Neural progenitor cell (in vitro differentiated cells): ENCODE results near the gene CPB1. TPM values are rescaled to one million over a fixed set of nuclear protein-coding genes. Genes with fewer than 3 reads are reported as not detected.
A peak's percentile ranks its signal among the peaks of the same experiment; 100 is the strongest.

Experiments used
- DNase-seq: peaks from one replicate; pipeline ENCODE4 v3.0.0-alpha.2; 2016; ENCODE audit warnings: low spot score
- H2AFZ ChIP-seq: fragments of 200-600 bp; sonication (generic); replicated peaks from 2 replicates; pipeline ENCODE4 v1.6.1; 2016; ENCODE audit warnings: antibody characterized with exemption
- H3F3A ChIP-seq: fragments of 200-600 bp; sonication (generic); 2 replicates; pipeline ENCODE4 v1.6.1; 2016; ENCODE audit warnings: antibody characterized with exemption, low read depth
- H3K27ac ChIP-seq: fragments of 200-600 bp; sonication (generic); 2 replicates; pipeline ENCODE4 v1.5.1; 2016; ENCODE audit warnings: mild to moderate bottlenecking
- H3K27me3 ChIP-seq: fragments of 200-600 bp; sonication (generic); 2 replicates; pipeline ENCODE4 v1.6.1; 2016; ENCODE audit warnings: mild to moderate bottlenecking, moderate library complexity
- H3K36me3 ChIP-seq: fragments of 200-600 bp; sonication (generic); 2 replicates; pipeline ENCODE4 v1.5.1; 2016
- H3K4me1 ChIP-seq: fragments of 200-600 bp; sonication (generic); 2 replicates; pipeline ENCODE4 v1.6.1; 2016; ENCODE audit warnings: mixed run types
- H3K4me2 ChIP-seq: fragments of 200-600 bp; sonication (generic); 2 replicates; pipeline ENCODE4 v1.6.1; 2016
- H3K4me3 ChIP-seq: fragments of 200-600 bp; sonication (generic); 2 replicates; pipeline ENCODE4 v1.5.1; 2016
- H3K79me2 ChIP-seq: fragments of 200-600 bp; sonication (generic); 2 replicates; pipeline ENCODE4 v1.6.1; 2016; ENCODE audit warnings: low read depth
- H3K9ac ChIP-seq: fragments of 200-600 bp; sonication (generic); 2 replicates; pipeline ENCODE4 v1.6.1; 2016
- H3K9me3 ChIP-seq: fragments of 200-600 bp; sonication (generic); 2 replicates; pipeline ENCODE4 v1.5.1; 2016; ENCODE audit warnings: low read depth
- H4K20me1 ChIP-seq: fragments of 200-600 bp; sonication (generic); 2 replicates; pipeline ENCODE4 v1.6.1; 2016; ENCODE audit warnings: low read depth
- H3K27ac Mint-ChIP-seq: 3 replicates; pipeline ENCODE4 v1.8.0; 2021; ENCODE audit warnings: mixed read lengths
- H3K27me3 Mint-ChIP-seq: 2 replicates; pipeline ENCODE4 v1.8.0; 2022; ENCODE audit warnings: low read depth, mild to moderate bottlenecking, inconsistent platforms, moderate library complexity, mixed read lengths; ENCODE audit not compliant: insufficient read depth
- H3K36me3 Mint-ChIP-seq: 3 replicates; pipeline ENCODE4 v1.8.0; 2021; ENCODE audit warnings: mixed read lengths
- H3K4me1 Mint-ChIP-seq: 3 replicates; pipeline ENCODE4 v1.8.0; 2021; ENCODE audit warnings: mixed read lengths
- H3K4me3 Mint-ChIP-seq: 3 replicates; pipeline ENCODE4 v1.8.0; 2021; ENCODE audit warnings: mild to moderate bottlenecking, moderate library complexity, mixed read lengths
- H3K9me3 Mint-ChIP-seq: 3 replicates; pipeline ENCODE4 v1.8.0; 2020; ENCODE audit warnings: mixed read lengths
- EZH2 ChIP-seq: fragments of 200-600 bp; sonication (generic); IDR thresholded peaks from 2 replicates; pipeline ENCODE4 v1.6.1; 2017; ENCODE audit warnings: antibody characterized with exemption, mild to moderate bottlenecking, moderate library complexity
- EZH2phosphoT487 ChIP-seq: fragments of 200-600 bp; sonication (generic); IDR thresholded peaks from 2 replicates; pipeline ENCODE4 v1.6.1; 2017; ENCODE audit warnings: antibody characterized with exemption
- total RNA-seq: library from RNA; depleted of rRNA; stranded (reverse); fragments of >200 nt; gene quantifications from 2 replicates; pipeline ENCODE4 v1.2.3, GENCODE V29; 2015; ENCODE audit warnings: low replicate concordance
- TF ChIP-seq, protein P1 (sequence below): fragments of 200-600 bp; sonication (generic); IDR thresholded peaks from 2 replicates; pipeline ENCODE4 v1.5.1; 2017; ENCODE audit warnings: antibody characterized with exemption, mild to moderate bottlenecking

Gene CPB1
- total RNA-seq, 1 donor from 2014 or later = not detected

DNA sequence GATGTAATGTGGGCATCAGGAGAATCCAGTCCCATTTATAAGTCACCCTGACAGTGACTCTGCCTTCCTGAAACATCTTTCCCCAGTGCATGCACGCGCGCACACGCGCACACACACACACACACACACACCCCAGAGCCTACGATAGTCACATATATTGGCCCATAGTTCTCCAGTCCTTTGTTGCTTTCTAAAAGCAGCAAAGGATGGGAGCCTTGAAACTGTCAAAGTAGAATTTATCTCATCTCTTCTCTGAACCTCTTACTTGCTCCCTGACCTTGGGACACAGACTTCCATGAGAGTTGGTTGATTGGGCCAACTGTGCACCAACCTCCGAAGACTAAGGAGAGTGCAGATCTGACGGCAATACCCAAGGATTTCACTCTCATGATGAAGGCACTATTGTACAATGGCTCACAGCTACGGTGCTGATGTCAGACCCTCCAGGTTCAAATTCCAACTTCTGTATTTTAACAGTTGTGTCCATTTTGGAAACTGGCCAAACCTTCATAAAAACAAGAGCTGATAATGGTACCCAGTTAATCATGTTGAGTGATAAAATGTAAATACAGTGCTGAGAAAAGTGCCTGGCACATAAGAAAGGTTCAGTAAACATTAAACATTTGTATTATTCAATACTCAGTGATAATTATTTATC, 45.8 kb downstream of the CPB1 start:
- peaks cover 2% of the 10 kb centered on the region for H3K27me3 Mint-ChIP-seq
- Histone ChIP-seq H3K27ac (no peak overlapping the region), H3K79me2 (no peaks in the 10 kb centered on the region), H2AFZ (peak overlapping the region; percentile 50), H3K9me3 (no peaks in the 10 kb centered on the region), H3K4me3 (no peak overlapping the region), H3K4me2 (no peak overlapping the region), H3K27me3 (no peaks in the 10 kb centered on the region), H3K4me1 (no peaks in the 10 kb centered on the region), H4K20me1 (no peaks in the 10 kb centered on the region), H3K9ac (no peak overlapping the region), H3F3A (no peaks in the 10 kb centered on the region), H3K36me3 (no peaks in the 10 kb centered on the region)
- peaks cover 3% of the 10 kb centered on the region for H3K4me1 Mint-ChIP-seq
- no peaks in the 10 kb centered on the region for H3K36me3 Mint-ChIP-seq
- no peak for TF ChIP-seq EZH2
- TF ChIP-seq, protein P1, sequence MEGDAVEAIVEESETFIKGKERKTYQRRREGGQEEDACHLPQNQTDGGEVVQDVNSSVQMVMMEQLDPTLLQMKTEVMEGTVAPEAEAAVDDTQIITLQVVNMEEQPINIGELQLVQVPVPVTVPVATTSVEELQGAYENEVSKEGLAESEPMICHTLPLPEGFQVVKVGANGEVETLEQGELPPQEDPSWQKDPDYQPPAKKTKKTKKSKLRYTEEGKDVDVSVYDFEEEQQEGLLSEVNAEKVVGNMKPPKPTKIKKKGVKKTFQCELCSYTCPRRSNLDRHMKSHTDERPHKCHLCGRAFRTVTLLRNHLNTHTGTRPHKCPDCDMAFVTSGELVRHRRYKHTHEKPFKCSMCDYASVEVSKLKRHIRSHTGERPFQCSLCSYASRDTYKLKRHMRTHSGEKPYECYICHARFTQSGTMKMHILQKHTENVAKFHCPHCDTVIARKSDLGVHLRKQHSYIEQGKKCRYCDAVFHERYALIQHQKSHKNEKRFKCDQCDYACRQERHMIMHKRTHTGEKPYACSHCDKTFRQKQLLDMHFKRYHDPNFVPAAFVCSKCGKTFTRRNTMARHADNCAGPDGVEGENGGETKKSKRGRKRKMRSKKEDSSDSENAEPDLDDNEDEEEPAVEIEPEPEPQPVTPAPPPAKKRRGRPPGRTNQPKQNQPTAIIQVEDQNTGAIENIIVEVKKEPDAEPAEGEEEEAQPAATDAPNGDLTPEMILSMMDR = no peak
- no peak for TF ChIP-seq EZH2phosphoT487
- H3K9me3 Mint-ChIP-seq = no peaks in the 10 kb centered on the region
- H3K4me3 Mint-ChIP-seq = no peak overlapping the region
- H3K27ac Mint-ChIP-seq = peak overlapping the region; percentile 44
- no peak for DNase-seq

DNA sequence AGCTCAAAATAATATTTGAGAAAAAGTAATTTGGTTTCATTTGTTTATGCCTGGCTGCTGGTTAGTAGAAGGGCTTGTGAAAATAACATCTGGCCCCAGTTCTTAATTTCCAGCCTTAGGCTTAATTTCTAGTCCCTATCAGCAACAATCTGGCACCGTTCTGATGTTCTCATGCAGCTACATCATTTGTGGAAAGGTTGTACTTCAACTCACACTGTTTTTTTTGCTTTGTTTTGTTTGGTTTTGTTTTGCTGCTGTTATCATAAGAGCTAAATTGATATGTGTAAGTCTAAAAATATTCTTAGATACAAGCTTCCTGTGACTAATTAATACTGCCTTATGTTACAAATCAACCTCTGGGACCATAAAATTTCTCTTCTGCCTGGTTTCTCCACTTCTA, 46.4 kb downstream of the CPB1 start:
- Histone ChIP-seq H3K27ac (no peak overlapping the region), H3K27me3 (no peaks in the 10 kb centered on the region)
- no peaks in the 10 kb centered on the region for H3K9me3 Mint-ChIP-seq

DNA sequence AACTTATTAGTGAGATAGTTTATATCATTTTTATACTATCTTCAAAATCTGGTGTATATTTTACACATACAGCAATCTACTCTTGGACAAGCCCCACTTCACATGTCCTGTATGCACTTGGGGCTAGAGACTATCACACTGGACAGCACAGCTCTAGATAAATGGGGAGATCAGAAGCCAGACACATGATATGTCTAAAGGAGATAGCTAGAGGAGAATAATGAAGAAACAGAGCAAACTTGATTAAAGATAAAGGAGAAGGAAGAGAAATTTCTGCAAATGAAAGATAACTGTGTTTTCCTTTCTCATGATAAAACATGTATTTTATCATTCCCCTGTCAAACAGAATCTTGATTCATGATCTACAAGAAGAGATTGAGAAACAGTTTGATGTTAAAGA, 50.5 kb downstream of the CPB1 start:
- no peaks in the 10 kb centered on the region for H3K4me1 ChIP-seq
- TF ChIP-seq EZH2phosphoT487 (no peak), EZH2 (no peak)
- TF ChIP-seq, protein P1 = no peak
- H3K27me3 Mint-ChIP-seq = peaks cover 2% of the 10 kb centered on the region
- no peak for DNase-seq
- no peaks in the 10 kb centered on the region for H3K36me3 Mint-ChIP-seq
- H3K4me1 Mint-ChIP-seq = peaks cover 2% of the 10 kb centered on the region
- H3K36me3 ChIP-seq = no peaks in the 10 kb centered on the region
- H3K9me3 Mint-ChIP-seq = peaks cover 2% of the 10 kb centered on the region
- no peaks in the 10 kb centered on the region for H3K27me3 ChIP-seq
- H3K4me3 ChIP-seq = no peak overlapping the region
- H3K4me2 ChIP-seq = no peak overlapping the region
- no peak overlapping the region for H3K27ac Mint-ChIP-seq
- H3K27ac ChIP-seq = no peak overlapping the region
- H3K9ac ChIP-seq = no peak overlapping the region
- no peak overlapping the region for H2AFZ ChIP-seq
- no peak overlapping the region for H3K4me3 Mint-ChIP-seq
- no peaks in the 10 kb centered on the region for H3K9me3 ChIP-seq
- H3F3A ChIP-seq = no peaks in the 10 kb centered on the region
- H3K79me2 ChIP-seq = no peaks in the 10 kb centered on the region
- no peaks in the 10 kb centered on the region for H4K20me1 ChIP-seq

More for the DNA sequence above, 46.4 kb downstream of the CPB1 start:
- no peak overlapping the region for H3K4me3 Mint-ChIP-seq
- Histone ChIP-seq H3K4me3 (no peak overlapping the region), H3K9ac (no peak overlapping the region), H3K9me3 (no peaks in the 10 kb centered on the region), H4K20me1 (no peaks in the 10 kb centered on the region), H2AFZ (no peak overlapping the region), H3K36me3 (no peaks in the 10 kb centered on the region), H3K79me2 (no peaks in the 10 kb centered on the region), H3K4me1 (no peaks in the 10 kb centered on the region), H3K4me2 (no peak overlapping the region), H3F3A (no peaks in the 10 kb centered on the region)
- DNase-seq = no peak
- TF ChIP-seq, protein P1 = no peak
- TF ChIP-seq EZH2 (no peak), EZH2phosphoT487 (no peak)
- peaks cover 3% of the 10 kb centered on the region for H3K4me1 Mint-ChIP-seq
- peaks cover 2% of the 10 kb centered on the region for H3K27me3 Mint-ChIP-seq
- no peaks in the 10 kb centered on the region for H3K36me3 Mint-ChIP-seq
- H3K27ac Mint-ChIP-seq = no peak overlapping the region
